OCI-LY3 (cell line): ENCODE data around the gene LAT.
A peak's percentile ranks its signal among the peaks of the same experiment; 100 is the strongest.

Experiments
- CTCF ChIP-seq: fragments of 200-600, 300-600 bp; sonication (generic); IDR thresholded peaks from 2 replicates; pipeline ENCODE4 v1.5.1; 2014; ENCODE audit warnings: antibody characterized with exemption, low read length, low read depth
- EZH2phosphoT487 ChIP-seq: fragments of 200-600 bp; shearing (Covaris generic); IDR thresholded peaks from 2 replicates; pipeline ENCODE4 v1.6.1; 2018; ENCODE audit warnings: antibody characterized with exemption, mixed run types, low read depth

- peak; percentile 15; the same call in 1 of the 2 replicates for TF ChIP-seq CTCF
- TF ChIP-seq EZH2phosphoT487: no peak
Observed at GRCh38 chr16:29011112-29011511, 26.3 kb downstream of the LAT start.
